ENCODE measurements around the gene CNTF.
"Not testable (repeated sequence)": the region's sequence is repeated elsewhere in the genome, so short reads cannot be mapped to it uniquely, and the experiment has no call there.

The CNTF gene, protein sequence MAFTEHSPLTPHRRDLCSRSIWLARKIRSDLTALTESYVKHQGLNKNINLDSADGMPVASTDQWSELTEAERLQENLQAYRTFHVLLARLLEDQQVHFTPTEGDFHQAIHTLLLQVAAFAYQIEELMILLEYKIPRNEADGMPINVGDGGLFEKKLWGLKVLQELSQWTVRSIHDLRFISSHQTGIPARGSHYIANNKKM

DNA sequence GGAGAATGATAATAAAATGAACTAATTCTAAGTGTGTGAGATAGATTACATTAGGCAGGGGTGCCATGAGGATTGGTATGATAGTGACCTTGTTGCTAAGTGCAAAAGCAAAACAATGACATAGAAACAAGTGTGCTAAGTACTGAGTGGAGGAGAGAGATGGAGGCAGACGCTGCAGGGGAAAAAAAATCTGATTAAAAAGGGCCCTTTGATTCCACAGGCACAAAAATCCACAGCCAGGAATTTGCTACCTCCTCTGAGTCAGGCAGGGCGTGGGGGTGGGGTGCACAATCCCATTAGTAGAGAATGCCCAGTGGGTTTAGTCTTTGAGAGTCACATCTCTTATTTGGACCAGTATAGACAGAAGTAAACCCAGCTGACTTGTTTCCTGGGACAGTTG is at the start of gene CNTF:
TSS of gene CNTF (plus strand) at position 322 of the 400 bp plus-strand sequence. CDS start 88 bp downstream, outside the sequence.
- no peak for DNase-seq

- DNase-seq = not testable (repeated sequence)
These were observed 49.6 kb upstream of the CNTF start for GRCh38 chr11:58572906-58573305.

- DNase-seq = peak in 1 of 56 donors; percentile 8
These were observed 48.9 kb upstream of the CNTF start for GRCh38 chr11:58573451-58574104.

DNA sequence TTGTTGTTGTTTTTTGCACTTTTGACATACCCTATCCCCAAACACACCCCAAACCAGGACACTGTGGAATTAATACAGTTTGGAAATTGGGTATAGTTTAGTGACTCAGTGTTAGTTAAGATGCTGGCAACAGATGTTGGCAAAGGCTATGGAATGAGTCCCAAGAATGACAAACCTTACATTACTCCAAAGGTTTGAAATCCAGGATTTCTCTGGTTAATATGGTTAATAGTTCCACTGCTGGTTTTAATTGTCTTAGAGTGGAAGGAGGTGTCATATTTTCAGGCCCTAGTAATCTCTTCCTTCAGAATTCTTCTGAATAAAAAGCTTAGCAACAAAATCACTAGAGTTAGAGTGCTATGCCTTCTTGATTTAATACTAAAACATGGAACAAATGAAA is 47.6 kb upstream of the CNTF start:
- no peak for DNase-seq

- DNase-seq = peak in 11 of 56 donors; percentile 4 to 64 (median 31)
These were observed 47.0 kb upstream of the CNTF start, which contains the start of gene LPXN for GRCh38 chr11:58575377-58576020. TSS of gene LPXN (minus strand) at chr11:58575856. CDS start at chr11:58575772, 84 bp downstream.

DNA sequence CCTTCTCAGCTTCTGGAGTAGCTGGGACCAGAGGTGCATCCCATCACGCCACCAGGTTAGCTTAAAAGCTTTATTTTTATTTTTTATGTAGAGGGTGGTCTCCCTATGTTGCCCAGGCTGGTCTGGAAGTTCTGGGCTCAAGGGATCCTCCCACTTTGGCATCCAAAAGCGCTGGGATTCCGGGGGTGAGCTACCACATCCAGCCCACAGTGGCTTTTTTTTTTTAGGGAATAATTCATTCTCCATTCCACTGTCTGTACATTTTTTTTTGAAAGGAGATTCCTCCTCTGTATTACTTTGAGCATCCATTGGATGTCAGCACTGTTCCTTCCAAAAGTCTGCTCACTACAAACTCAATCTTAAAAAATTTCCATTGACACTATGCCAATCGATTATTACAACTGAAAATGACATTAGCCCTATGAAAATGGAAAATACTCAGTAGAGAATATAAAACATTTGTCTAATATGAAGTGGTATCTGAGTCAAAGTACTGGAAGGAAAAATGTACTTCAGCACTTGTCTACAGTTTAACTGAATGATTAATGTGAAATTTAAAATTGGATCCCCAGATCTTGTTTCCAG is 45.5 kb upstream of the CNTF start:
- DNase-seq = no peak

- peak in 9 of 56 donors; percentile 38 to 64 (median 57) for DNase-seq
These were observed 44.8 kb upstream of the CNTF start for GRCh38 chr11:58577555-58578135.

DNA sequence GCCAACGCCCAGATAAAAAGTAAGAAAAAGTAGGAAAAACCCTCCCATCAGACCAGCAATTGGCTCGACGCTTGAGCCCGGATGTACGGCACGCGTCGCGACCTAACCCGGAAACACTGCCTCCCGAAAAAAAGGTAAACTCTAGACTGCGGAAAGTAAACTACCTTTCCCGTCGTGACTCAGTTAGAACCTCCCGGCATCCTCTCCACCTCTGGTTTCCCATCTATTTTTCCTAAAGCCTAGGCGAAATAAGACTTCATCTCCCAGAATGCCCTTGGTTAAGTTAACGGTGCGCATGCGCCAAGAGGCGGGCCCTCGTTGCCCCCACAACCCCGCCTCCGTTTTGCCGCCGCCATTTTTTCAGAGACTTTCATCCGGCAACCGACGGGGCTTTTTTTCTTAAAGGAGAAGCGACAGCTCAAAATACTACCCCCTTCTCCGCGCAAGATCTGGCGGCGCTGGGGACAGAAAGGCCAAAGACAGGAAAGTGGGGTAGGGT is 44.3 kb upstream of the CNTF start:
- peak; percentile 68 to 100 (median 91) for DNase-seq

- DNase-seq = peak in 55 of 56 donors; percentile 73 to 99 (median 95)
These were observed 43.8 kb upstream of the CNTF start, which contains the start of gene ZFP91 for GRCh38 chr11:58578635-58579191. TSS of gene ZFP91 (plus strand) at chr11:58579063. CDS start at chr11:58579282, 219 bp downstream.

DNA sequence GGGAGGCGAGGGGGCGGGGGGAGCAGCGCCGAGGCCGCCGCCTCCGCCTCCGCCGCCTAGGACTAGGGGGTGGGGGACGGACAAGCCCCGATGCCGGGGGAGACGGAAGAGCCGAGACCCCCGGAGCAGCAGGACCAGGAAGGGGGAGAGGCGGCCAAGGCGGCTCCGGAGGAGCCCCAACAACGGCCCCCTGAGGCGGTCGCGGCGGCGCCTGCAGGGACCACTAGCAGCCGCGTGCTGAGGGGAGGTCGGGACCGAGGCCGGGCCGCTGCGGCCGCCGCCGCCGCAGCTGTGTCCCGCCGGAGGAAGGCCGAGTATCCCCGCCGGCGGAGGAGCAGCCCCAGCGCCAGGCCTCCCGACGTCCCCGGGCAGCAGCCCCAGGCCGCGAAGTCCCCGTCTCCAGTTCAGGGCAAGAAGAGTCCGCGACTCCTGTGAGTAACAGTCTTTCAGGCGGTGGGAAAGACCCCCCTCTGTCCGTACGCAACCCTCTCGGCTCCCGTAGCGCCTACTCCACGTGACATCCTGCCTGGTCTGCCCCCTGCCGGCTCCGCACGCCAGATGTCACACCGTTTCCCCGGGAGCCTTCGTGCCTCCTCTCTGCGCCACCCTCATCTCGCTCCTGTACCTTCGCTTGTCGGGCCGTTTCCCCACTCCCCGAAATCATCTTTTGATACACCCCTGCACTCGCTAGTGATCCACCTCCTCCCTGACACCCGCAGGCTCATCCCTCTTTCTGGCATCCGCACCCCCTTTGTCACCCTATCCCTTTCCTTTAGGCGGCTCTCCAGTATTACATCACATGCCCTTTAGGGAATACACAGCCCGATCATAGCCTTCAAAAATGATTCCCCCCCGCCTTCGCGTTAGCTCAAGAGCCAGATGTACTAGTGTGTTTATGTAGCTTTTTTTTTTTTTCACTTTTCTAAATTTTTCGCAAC is 43.0 kb upstream of the CNTF start:
- DNase-seq = peak; percentile 39 to 93 (median 84)

GRCh38 chr11:58580311-58580710 is 42.2 kb upstream of the CNTF start:
- DNase-seq = no peak

DNA sequence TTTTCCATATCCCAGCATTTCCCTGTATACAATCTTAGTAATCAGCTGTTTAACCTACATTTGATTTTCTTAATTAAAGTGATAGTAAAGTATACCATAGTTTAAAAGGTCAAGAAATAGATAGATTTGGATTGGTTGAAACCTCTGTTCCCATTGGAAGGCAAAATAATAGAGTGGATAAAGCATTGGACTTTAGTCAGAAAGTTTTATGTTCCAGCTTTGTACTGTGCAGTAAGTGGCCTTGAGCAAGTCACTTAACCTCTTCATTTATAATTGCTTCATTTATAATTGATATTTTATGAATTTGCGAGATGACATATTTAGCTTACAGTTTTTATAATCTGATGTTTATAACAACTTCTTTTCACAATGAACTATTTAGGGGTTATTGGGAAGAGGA is 40.0 kb upstream of the CNTF start:
- no peak for DNase-seq

DNA sequence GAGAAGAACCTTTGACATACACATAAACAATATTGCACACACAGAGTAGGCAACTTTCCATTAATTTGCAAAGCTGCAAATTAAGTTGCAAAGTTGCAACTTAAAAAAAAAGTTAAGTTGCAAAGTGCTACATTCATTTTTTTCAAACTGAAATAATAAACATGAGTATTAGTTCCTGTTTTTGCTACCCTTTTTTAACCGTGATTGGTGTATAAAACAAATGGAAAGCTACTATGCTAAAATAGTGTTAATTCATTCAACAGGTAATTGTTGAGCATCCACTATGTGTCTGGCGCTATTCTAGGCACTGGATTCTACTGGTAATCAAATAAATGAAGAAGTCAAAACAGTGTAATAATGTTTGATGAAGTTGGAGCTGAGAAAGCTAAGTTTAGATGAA is 35.5 kb upstream of the CNTF start:
- no peak for DNase-seq

DNA sequence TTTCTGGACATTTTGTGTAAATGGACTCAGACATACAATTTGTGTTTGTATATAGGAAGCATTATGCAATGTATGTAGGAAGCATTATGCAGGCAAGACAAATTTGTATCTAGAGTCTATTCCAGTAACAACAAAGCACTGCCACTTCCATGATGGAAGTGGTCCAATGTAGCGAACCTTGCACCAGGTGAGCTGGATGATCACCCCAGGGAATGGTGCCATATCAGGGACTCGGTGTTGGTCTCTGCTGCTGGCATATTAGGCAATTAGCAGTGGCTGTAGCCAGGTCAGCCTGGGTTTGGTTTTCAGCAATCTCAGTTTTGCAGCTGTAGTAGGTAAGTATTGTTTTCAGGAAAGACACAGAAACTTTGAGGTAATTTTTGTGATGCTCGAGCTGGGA is 30.8 kb upstream of the CNTF start:
- no peak for DNase-seq

DNA sequence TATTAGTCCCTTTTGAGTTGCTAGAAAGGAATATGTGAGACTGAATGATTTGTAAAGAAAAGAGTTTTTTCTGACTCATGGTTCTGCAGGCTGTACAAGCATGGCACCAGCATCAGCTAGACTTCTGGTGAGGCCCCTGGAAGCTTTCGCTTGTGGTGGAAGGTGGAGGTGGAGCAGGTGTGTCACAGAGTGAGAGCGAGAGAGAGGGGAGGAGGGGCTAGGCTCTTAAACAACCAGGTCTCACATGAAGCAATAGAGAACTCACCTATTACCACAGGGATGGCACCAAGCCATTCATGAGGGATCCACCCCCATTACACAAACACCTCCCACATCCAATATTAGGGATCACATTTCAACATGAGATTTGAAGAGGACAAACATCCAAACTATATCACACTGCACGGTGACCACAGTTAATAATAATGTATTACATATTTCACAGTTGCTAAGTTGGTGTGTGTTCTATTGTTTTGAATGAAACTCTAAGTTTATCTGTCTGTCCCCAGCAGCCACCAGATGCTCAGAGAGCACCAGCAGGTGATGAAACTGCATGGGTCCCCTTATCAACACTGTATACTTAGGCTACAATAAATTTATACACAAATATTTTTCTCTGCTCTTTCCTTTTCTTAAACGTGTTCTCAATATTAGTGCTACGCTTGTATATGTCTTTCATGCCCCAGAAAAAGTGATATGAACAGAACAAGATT is 29.5 kb upstream of the CNTF start:
- no peak for DNase-seq

DNA sequence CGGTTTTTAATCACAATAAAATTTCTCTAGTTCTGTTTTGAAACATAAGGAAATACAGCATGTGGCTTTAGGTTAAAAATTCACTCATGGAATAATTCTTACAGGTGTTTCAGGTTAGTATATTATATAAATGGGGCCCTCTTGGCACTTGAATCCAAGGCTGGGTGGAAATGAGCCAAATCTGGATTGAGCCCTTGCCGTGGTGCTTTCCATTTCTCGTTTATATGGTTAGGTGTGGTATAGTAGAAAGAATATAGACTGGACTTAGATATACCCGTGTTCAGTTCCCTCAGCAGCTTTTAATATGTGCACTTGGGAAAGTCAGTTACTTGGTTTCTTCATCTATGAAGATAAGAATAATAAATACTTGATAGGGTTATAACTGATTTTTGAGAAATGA is 27.6 kb upstream of the CNTF start:
- DNase-seq = no peak

- no peak for DNase-seq
These were observed 25.8 kb upstream of the CNTF start for GRCh38 chr11:58596621-58597020.

DNA sequence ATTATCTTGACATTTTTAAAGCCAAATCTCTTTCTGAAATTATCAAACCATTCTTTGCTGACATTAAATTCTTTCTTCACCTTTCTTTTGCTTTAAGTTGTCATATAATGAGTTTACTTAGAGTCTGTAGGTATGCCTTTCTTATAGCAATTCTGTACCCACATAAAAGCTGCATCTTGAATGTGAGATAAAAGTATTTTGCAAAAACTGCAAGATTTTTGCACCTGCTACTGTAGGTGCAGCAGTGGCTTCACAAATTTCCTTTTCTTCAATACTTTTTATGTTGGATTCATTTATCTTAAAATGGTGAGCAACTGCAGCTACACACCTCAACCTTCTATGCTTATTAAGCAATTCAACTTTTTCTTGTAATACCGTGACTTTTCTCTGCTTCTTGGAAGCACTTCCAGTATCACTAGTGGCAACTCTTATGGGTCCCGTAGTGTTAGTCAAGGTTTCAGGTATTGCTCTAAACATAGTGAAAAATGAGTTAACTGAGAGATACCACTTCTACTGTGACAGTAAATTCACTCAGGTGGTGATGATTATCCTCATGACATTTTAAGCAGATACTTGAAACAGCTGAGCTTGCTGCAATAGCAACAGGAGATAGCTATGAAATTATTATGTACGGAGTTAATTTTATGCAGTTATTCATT is 24.9 kb upstream of the CNTF start:
- no peak for DNase-seq

- DNase-seq = no peak
These were observed 22.0 kb upstream of the CNTF start for GRCh38 chr11:58600510-58600909.
